Dermis blood vessel endothelial cell (primary cell): ENCODE measurements around the gene USP20. TPM values are rescaled to one million over a fixed set of nuclear protein-coding genes. Genes with fewer than 3 reads are reported as not detected.

Source experiments
- DNase-seq: peaks from one replicate; pipeline ENCODE4 v3.0.0; 2010
- total RNA-seq: library from RNA; depleted of rRNA; stranded (reverse); fragments of >200 nt; gene quantifications from 2 replicates; pipeline ENCODE4 v1.2.3, GENCODE V29; 2014

USP20 gene
- total RNA-seq, 1 donor from 2014 or later = 11.2 TPM

DNA sequence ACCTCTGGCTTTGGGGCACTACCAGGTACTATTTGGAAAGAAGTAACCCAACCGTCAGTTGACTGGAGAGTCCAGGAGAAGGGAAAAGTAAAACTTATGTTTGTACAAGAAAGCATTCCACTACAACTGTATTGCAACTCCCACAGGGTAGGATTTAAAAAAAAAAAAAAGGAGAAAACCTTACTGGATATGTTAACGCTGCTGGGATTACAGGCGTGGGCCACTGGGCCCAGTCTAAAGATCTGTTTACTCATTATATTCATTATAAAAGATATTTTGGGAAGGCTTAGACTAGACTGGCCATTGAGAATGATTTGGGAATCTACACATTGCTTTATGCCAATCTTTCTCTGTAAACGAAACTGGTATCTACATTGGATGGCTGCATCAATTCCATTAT lies 86.6 kb downstream of the USP20 start:
- no peak for DNase-seq

DNA sequence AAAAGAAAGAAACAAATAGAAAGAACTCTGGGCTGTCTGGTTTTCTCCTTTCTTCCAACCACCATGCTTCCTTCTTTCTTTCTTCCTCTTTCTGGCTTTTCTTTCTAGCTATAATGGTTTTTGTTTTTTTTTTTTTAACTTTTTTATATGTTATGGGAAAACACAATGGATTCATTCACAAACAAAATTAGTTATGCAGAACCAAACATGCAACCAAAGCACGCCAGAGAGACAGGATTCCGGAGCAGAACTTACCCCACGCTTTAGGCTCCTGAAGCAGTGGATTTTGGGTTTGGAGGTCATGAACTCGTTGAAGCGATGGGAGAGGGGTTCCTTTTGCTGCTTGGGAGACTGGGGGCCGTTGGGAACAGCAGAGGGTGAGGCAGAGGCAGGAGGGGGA lies 88.3 kb downstream of the USP20 start:
- DNase-seq = no peak

DNA sequence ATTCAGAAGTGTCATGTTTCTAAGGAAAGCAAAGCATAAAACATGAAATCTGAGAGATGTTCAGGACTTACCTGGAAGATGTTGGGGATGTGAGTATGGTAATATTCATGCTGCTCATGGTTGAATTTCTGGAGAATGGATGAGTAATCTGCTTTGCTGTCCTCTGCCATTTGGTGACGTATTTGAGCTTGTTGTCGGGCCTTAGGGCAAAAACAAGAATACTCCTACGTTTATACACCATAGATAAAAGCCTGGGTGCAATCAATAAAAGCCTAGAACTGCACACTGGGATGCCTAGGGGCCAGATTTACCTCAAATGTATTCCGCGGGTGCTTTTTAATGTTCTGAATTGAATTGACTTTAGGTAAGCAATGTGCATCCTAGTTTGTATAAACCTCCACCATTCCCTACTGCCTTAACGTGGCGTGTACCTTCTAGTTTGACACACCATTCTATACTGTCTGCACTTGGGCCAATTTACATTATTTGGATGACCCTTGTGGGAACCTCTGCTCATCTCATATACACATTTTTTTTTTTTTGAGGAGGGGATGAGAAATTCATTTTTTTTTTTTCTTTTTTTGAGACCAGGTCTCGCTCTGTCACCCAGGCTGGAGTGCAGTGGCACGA lies 94.4 kb downstream of the USP20 start:
- DNase-seq = no peak

DNA sequence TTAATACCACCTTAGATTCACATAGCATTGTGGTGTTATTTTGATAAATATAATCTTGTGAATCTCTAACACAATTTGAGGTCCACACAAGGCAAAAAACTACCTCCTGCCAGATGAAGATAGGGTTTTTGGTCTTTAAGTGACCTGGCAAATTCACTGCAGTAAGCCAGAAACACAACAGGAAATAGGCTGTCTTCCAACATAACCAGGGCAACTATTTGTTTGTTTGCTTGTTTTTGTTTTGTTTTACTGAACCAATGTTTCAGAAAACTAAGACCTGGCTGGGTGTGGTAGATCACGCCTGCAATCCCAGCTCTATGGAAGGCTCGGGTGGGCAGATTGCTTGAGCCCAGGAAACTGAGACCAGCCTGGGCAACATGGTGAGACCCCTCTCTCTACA lies 95.5 kb downstream of the USP20 start:
- no peak for DNase-seq

Other genes with a start within 250 kb of the USP20 start
- not detected in 2 replicates for gene C9orf50, start 214.4 kb upstream of the USP20 start, total RNA-seq
- gene NTMT1, start 209.3 kb upstream of the USP20 start, total RNA-seq = 15.7 and 20.1 TPM in 2 replicates
- gene ASB6, start 193.3 kb upstream of the USP20 start, total RNA-seq = 17.9 and 21.5 TPM in 2 replicates
- 0.56 and 1.2 TPM in 2 replicates for gene PRRX2, start 169.8 kb upstream of the USP20 start, total RNA-seq
- 0.47 and 0.51 TPM in 2 replicates for gene PTGES, start 82.4 kb upstream of the USP20 start, total RNA-seq
- 33.5 and 34.6 TPM in 2 replicates for gene TOR1B, start 32.3 kb upstream of the USP20 start, total RNA-seq
- 38.0 and 38.8 TPM in 2 replicates for gene TOR1A, start 11.3 kb upstream of the USP20 start, total RNA-seq
- 37.4 and 49.5 TPM in 2 replicates for gene C9orf78, start 183 bp upstream of the USP20 start, total RNA-seq
- gene FNBP1, start 207.7 kb downstream of the USP20 start, total RNA-seq = 49.5 and 82.3 TPM in 2 replicates
- gene GPR107, start 218.4 kb downstream of the USP20 start, total RNA-seq = 29.3 and 167 TPM in 2 replicates